Psoas muscle (tissue), 8 donors: ENCODE measurements around the gene ITPR2. TPM values are rescaled to one million over a fixed set of nuclear protein-coding genes. Genes with fewer than 3 reads are reported as not detected.

ENCODE experiments used
- ATAC-seq, 4 donors: fragments of 200-7000 bp; cut with Tn5 transposase; one replicate each; pipeline ENCODE4 v1.9.1; 2020; ENCODE audit warnings: moderate library complexity in 3 of 4, mild to moderate bottlenecking in 2 of 4
- DNase-seq, 2 donors: peaks; one replicate each; pipeline ENCODE4 v3.0.0-alpha.2; 2020
- H3K27ac ChIP-seq: fragments of 200-600 bp; one replicate; pipeline ENCODE4 v1.8.0; 2022
- H3K27me3 ChIP-seq, 3 donors: fragments of 200-600 bp in 1 of 3; one replicate each; pipeline versions ENCODE4 v1.6.1 to v1.8.0; 2013 to 2022; ENCODE audit warnings: low read length in 2 of 3, mild to moderate bottlenecking in 2 of 3, moderate library complexity in 1 of 3; ENCODE audit not compliant: insufficient read depth in 3 of 3
- H3K36me3 ChIP-seq, 2 donors: fragments of 200-600 bp in 1 of 2; one replicate each; pipeline versions ENCODE4 v1.6.1 to v1.8.0; 2013 to 2022; ENCODE audit warnings: low read depth in 1 of 2, mild to moderate bottlenecking in 1 of 2, moderate library complexity in 1 of 2; ENCODE audit not compliant: insufficient read depth in 1 of 2
- H3K4me1 ChIP-seq: fragments of 200-600 bp; one replicate; pipeline ENCODE4 v1.8.0; 2022
- H3K4me3 ChIP-seq: fragments of 200-600 bp; one replicate; pipeline ENCODE4 v1.8.0; 2022; ENCODE audit warnings: mild to moderate bottlenecking
- H3K9me3 ChIP-seq: fragments of 200-600 bp; one replicate; pipeline ENCODE4 v1.8.0; 2022
- WGBS, 3 donors: extraction: QIAGEN DNeasy Blood & Tissue Kit; methylation state at CpG; one replicate each; pipeline versions ENCODE4 v1.1.6 to v1.1.7; 2013; 5-methylcytosine and 5-hydroxymethylcytosine counted together
- intact Hi-C, 2 donors: fragments of 100-400 bp; cut with DNase I; formaldehyde crosslinking; loops; one replicate each; pipeline versions ENCODE4 v1.11.0 to v1.14.2; 2022
- polyA plus RNA-seq, 3 donors: library from polyadenylated mRNA; stranded (reverse); fragments of 200-250 nt; gene quantifications; one replicate each; pipeline ENCODE4 v1.2.3, GENCODE V29; 2013
- total RNA-seq, 4 donors: library from RNA; stranded (reverse); fragmentation: NEBNext Ultra II Directional in 2 of 4; extraction: Animal tissue kit (Norgen Biotek cat#: 25700) in 2 of 4; gene quantifications; one replicate each; pipeline versions ENCODE4 v1.2.1 to v1.2.4, GENCODE V29; 2021 to 2023
- TF ChIP-seq, protein P1 (sequence below): fragments of 200-600 bp; IDR thresholded peaks from one replicate; pipeline ENCODE4 v1.8.0; 2022; ENCODE audit warnings: antibody characterized with exemption
- donor health status: healthy with polysubstance abuse.
- donor health status: DM: no; HTN: no; CAD: no; lungs with moderate emphysema.
- donor health status: Bipolar disorder and iron deficiency.
- donor health status: healthy.
- donor health status: DM: yes; HTN: yes; CAD: no.
- donor health status: DM: no; HTN: no; CAD: no.
- donor health status: DM: no; HTN: no; CAD: no.
- donor health status: DM: yes; HTN: yes; CAD: no.

The ITPR2 gene
- total and polyA plus RNA-seq, 7 donors, result 0.86 to 10.3 (median 6.1) TPM

DNA sequence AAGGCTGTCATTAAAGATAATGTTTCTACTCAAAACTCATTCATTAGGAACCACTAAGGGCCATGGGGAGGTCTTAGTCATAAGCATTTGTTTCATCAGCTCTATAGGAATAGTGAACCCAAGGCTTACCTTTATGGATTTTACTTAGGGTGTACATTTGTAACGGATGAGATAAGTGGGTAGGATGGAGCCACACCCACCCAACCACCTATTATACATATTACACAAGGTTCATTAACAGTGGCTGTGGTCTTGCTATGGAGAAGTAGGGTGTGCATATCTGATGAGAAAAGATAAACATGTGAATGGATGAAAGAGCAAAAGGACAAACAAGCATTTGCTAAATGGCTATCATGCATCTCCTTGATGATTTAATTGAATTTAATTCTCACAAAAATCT lies 39.6 kb upstream of the ITPR2 start:
- DNase-seq, result no peak
- H3K27me3 ChIP-seq, result no peaks in the 10 kb centered on the region
- no peak overlapping the region for H3K4me3 ChIP-seq
- TF ChIP-seq, protein P1, sequence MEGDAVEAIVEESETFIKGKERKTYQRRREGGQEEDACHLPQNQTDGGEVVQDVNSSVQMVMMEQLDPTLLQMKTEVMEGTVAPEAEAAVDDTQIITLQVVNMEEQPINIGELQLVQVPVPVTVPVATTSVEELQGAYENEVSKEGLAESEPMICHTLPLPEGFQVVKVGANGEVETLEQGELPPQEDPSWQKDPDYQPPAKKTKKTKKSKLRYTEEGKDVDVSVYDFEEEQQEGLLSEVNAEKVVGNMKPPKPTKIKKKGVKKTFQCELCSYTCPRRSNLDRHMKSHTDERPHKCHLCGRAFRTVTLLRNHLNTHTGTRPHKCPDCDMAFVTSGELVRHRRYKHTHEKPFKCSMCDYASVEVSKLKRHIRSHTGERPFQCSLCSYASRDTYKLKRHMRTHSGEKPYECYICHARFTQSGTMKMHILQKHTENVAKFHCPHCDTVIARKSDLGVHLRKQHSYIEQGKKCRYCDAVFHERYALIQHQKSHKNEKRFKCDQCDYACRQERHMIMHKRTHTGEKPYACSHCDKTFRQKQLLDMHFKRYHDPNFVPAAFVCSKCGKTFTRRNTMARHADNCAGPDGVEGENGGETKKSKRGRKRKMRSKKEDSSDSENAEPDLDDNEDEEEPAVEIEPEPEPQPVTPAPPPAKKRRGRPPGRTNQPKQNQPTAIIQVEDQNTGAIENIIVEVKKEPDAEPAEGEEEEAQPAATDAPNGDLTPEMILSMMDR, result no peak
- intact Hi-C loops, result no loop called here
- no peaks in the 10 kb centered on the region for H3K36me3 ChIP-seq
- H3K9me3 ChIP-seq, result no peaks in the 10 kb centered on the region
- WGBS, 3 donors, result 80 to 97% (median 93%) methylated on average over 1 of the region's 1 CpG
- H3K4me1 ChIP-seq, result peaks cover 10% of the 10 kb centered on the region
- H3K27ac ChIP-seq, result no peak overlapping the region
- no peak for ATAC-seq

DNA sequence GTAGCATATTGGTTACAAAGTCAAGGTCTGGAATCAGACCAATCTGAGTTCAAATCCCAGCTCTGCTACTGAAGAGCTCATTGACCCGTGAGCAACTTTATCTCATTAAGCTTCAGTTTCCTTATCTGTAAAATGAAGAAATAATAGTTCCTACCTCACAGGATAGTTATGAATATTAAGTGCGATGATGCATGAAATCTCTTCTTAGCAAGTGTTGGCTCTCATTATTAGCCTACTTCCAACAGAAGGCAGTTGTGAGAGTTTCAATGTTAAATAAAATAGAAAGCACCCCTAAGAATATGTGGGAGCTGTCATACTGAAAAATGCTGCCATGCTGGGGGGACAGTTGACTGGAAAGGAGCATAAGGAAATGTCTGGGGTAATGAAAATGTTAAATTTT lies 39.0 kb upstream of the ITPR2 start:
- H3K27ac ChIP-seq, result no peak overlapping the region
- no peaks in the 10 kb centered on the region for H3K36me3 ChIP-seq
- TF ChIP-seq, protein P1, result no peak
- no peak overlapping the region for H3K4me3 ChIP-seq
- H3K9me3 ChIP-seq, result no peaks in the 10 kb centered on the region
- H3K4me1 ChIP-seq, result peaks cover 8% of the 10 kb centered on the region
- DNase-seq (no peak), ATAC-seq (no peak)
- 70 to 86% (median 80%) methylated on average over 2 of the region's 2 CpGs for WGBS, 3 donors
- no peaks in the 10 kb centered on the region for H3K27me3 ChIP-seq
- intact Hi-C loops, result no loop called here

DNA sequence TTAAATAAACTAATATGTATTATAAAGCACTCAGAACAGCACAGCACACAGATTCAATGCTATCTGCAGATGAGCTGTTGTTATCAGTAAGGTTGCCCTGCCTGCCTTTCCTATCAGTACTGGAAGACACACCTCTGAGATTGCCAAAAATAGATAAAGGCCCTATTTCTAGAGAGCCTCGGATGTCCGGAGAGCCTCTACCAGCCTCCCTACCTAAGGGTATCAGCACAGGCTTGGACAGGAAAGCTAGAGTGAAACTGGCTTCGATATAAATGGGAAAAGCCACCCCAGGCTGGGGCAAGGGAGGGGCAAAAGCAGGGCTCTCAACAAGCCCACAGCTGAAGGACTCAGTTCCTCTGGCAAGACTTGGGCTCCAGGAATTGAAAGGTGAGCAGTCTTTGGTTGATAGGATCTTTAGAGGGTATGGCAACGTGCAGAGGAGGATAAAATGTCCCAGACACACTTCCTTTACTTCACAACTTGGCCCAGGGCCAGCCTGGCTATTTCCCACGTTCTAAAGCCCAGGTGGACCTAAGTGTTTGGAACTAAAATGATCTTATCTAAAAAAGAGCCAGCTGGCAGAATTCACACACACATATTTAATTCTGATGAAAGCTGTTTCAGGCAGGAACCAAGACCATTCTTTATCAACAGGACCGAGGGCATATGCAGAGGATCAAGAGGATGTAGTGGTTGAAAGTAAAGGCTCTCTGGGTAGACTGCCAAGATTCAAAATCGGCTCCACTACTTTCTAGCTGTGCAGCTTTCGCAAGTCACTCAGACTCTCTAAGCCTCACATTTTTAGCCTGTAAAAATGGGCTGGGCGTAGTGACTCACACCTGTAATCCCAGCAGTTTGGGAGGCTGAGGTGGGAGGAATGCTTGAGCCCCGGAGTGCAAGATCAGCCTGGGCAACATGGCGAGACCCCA lies 37.8 kb upstream of the ITPR2 start:
- intact Hi-C loops, result no loop called here

DNA sequence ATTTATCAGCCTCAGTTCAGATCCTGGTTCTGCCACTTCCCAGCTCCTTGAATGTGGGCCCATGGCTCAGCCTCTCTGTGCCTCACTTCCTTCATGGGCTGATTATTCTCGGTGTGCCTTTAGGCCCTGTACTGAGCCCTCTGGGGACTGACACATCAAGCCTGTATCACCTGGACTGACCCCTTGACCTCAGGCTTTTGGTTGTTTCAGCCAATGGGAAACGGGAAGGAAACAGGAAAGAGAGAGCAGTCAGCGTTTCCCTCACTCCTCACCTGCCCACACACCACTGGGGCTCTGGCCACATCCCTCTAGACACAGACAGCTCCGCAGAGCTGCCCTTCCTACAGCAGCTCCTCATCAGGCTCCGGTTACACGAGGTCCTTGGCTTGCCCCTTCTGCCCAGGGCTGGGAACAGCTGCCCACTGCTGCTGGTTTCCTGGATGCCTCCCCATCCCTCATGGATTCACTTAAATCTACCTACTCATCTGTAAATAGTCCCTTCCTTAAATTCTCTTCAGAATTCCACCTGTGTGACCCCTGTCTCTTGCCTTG lies 37.0 kb upstream of the ITPR2 start:
- Histone ChIP-seq H3K9me3 (no peaks in the 10 kb centered on the region), H3K27ac (no peak overlapping the region)
- TF ChIP-seq, protein P1, result no peak

More for the DNA sequence above, 37.8 kb upstream of the ITPR2 start:
- Histone ChIP-seq H3K27me3 (no peaks in the 10 kb centered on the region), H3K9me3 (no peaks in the 10 kb centered on the region), H3K36me3 (no peaks in the 10 kb centered on the region), H3K27ac (no peak overlapping the region), H3K4me1 (peaks cover 8% of the 10 kb centered on the region), H3K4me3 (no peak overlapping the region)
- DNase-seq (peak; percentile 29 to 63), ATAC-seq (peak in 2 of 4 donors; percentile 25 to 46)
- WGBS, 3 donors, result 37 to 44% (median 41%) methylated on average over 11 of the region's 11 CpGs
- TF ChIP-seq, protein P1, result no peak

More for the DNA sequence above, 37.0 kb upstream of the ITPR2 start:
- 28 to 45% (median 30%) methylated on average over 6 of the region's 6 CpGs for WGBS, 3 donors
- DNase-seq (no peak), ATAC-seq (peak in 1 of 4 donors; percentile 21)
- intact Hi-C loops, result no loop called here
- Histone ChIP-seq H3K27me3 (no peaks in the 10 kb centered on the region), H3K4me3 (no peak overlapping the region), H3K4me1 (peaks cover 8% of the 10 kb centered on the region), H3K36me3 (no peaks in the 10 kb centered on the region)
